Epithelial cell of prostate (primary cell): ENCODE measurements around the gene PSMB10.

Experiments used
- DNase-seq: peaks from one replicate; pipeline ENCODE4 v3.0.0-alpha.2; 2011; ENCODE audit warnings: low read depth, low spot score
- H3K27ac ChIP-seq: fragments of 450-650 bp; 2 replicates; pipeline ENCODE4 v1.5.1; 2017; ENCODE audit warnings: mild to moderate bottlenecking

PSMB10 gene

GRCh38 chr16:67907397-67908180, 29.1 kb downstream of the PSMB10 start:
- H3K27ac ChIP-seq, result no peak overlapping the region
- DNase-seq, result no peak

GRCh38 chr16:67902831-67903230, 33.8 kb downstream of the PSMB10 start:
- H3K27ac ChIP-seq, result no peak overlapping the region

GRCh38 chr16:67901734-67902133, 34.9 kb downstream of the PSMB10 start:
- H3K27ac ChIP-seq, result no peak overlapping the region
- DNase-seq, result no peak

More at GRCh38 chr16:67902831-67903230, 33.8 kb downstream of the PSMB10 start:
- DNase-seq, result no peak

- no peak overlapping the region for H3K27ac ChIP-seq
- DNase-seq, result no peak
Observed at GRCh38 chr16:67897231-67897630, 39.4 kb downstream of the PSMB10 start.

- peak overlapping the region; percentile 70 for H3K27ac ChIP-seq
- DNase-seq, result no peak
Observed at GRCh38 chr16:67893743-67894399, 42.8 kb downstream of the PSMB10 start.

- peak within 1 kb of the TSS; percentile 70 for H3K27ac ChIP-seq
- DNase-seq, result peak; percentile 61
Observed at GRCh38 chr16:67892899-67893742, 43.5 kb downstream of the PSMB10 start, which contains the start of gene PSKH1. Gene PSKH1 (plus strand): TSS chr16:67893254. CDS start chr16:67908750, 15,496 bp downstream.

- H3K27ac ChIP-seq, result no peak overlapping the region
- DNase-seq, result no peak
Observed at GRCh38 chr16:67892375-67892774, 44.3 kb downstream of the PSMB10 start.

- no peak overlapping the region for H3K27ac ChIP-seq
- DNase-seq, result no peak
Observed at GRCh38 chr16:67888331-67888730, 48.3 kb downstream of the PSMB10 start.

- no peak overlapping the region for H3K27ac ChIP-seq
- no peak for DNase-seq
Observed at GRCh38 chr16:67886387-67886786, 50.3 kb downstream of the PSMB10 start.

GRCh38 chr16:67885976-67886375, 50.7 kb downstream of the PSMB10 start:
- no peak for DNase-seq
- H3K27ac ChIP-seq, result no peak overlapping the region

- DNase-seq, result no peak
- H3K27ac ChIP-seq, result no peak overlapping the region
Observed at GRCh38 chr16:67885545-67885944, 51.1 kb downstream of the PSMB10 start.

- peak; percentile 44 for DNase-seq
- no peak within 1 kb of the TSS for H3K27ac ChIP-seq
Observed at GRCh38 chr16:67884684-67885083, 52.0 kb downstream of the PSMB10 start, which contains the start of gene NRN1L. Gene NRN1L (plus strand): TSS chr16:67884885. CDS start chr16:67884904, 19 bp downstream.
